Activated gamma-delta T cell treated with Interleukin-2 at 50 U/mL for 16 hours (primary cell): Measurements from ENCODE around the gene PLAGL2.
"Not testable (repeated sequence)": the region's sequence is repeated elsewhere in the genome, so short reads cannot be mapped to it uniquely, and the experiment has no call there.

Experiments used
- DNase-seq: peaks from one replicate; pipeline ENCODE4 v3.0.0-alpha.2; 2020

PLAGL2 gene

DNA sequence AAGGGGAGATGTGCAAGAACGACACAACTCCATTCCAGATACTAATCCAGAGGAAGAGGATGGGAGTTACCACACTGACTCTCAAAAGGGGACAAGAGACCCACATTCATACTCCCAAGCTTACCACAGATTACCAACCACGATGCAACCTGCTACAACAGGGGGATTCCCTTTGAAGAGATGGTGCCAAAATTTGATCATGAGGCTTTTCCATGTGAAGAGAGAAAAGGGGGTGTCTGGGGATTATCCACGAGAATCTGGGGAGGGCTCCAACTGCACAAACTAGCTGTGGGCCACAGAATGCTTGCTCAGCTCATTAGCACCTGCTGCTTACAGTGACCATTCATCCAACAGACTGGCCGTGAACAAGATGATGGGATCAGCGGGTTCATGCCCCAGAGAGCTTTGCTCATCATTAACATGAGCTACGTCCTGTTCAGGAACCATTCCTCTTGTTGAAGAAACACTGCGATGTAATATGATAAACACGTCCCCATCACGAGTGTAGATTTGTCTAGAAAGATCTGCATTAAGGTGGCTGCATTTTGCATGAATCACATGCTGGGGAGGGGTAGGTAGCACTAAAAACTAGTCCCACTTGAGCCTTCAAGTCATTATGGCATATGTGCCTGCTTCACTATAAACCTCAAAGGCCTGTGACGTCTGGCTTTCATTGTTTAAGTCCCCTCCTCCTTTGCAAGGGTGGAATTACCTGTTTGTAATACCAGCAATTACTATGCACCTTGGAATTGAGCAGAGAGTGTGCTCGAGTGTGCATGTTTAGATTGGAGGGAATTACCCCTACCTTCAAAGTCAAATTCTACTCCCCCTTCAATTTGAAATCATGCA is 4.0 kb downstream of the PLAGL2 start:
- no peak for DNase-seq

DNA sequence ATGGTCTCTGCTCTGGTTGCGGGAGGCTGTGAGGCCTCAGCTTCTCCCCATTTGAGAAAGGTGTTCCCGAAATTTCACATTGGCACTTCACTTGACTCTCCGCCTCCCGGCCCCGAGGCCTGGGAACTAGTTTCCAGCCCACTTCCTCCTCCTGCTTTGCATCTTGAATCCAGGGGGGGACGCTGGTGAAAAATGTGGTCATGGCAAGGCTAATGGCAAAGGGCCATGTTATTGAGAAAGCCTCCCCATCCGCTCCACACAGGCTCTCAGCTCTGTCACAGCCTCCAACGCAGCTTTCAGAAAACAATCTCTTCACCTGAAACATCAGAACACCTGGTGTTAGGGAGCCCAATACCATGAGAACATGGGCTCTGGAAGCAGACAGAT is 5.6 kb downstream of the PLAGL2 start:
- no peak for DNase-seq

DNA sequence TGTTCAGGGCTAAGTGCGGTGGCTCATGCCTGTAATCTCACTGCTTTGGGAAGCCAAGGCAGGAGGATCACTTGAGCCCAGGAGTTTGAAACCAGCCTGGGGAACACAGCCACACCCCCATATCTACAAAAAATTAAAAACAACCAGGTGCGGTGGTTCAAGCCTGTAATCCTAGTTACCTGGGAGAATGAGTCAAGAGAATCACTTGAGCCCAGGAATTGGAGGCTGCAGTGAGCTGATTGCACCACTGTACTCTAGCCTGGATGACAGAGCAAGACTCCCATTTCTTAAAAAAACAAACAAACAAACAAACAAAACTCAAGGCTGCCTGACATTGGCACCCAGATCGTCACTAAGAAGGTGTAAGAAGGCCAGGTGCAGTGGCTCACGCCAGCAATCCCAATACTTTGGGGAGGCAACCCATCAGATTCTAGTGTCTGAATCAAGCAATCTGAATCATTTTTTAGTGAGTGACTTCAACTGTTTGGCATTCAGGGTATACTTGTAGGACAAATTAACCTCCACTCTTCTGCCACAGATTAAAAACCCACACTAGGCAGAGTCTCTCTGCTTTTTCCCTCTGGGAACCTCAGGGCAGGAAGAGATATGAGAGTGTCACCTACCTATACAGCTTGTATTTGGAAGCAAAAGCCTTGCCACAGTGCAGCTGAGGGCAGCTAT is 6.1 kb downstream of the PLAGL2 start:
- no peak for DNase-seq

DNA sequence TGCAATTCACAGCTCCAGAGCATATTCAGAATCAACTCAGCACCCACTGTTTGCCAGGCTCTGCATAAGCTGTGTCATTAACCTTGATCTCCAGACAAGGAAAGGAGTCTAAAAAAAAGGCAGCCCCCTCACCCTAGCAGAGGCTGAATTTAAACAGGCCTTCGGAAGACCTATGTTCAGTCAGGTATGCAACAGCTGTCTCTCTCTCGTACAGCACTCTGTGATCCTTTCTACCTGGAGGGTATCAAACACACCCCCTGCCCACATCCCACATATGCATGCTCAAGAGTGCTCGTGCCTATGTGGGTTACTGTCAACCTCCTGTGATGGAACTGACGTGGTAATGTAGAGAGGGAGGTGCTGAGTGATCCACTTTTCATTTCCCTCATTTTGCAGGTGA is 8.5 kb downstream of the PLAGL2 start:
- DNase-seq = no peak

DNA sequence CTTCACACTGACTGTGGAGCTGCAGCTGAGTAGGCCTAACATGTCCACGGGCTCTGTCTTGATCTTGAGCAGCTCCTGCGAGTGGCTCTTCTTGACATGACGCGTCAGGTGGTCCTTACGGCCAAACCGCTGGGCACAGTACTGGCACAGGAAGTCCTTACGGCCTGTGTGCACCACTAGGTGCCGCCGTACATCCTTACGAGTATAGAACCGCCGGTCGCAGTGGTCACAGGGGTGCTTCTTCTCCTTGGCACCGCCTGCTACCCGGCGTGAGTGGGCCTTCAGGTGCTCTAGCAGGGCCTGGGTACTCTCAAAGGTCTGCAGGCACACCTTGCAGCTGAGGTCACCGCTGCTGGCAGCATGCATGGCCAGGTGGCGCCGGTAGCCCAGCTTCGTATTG is 10.4 kb downstream of the PLAGL2 start:
- DNase-seq = not testable (repeated sequence)

DNA sequence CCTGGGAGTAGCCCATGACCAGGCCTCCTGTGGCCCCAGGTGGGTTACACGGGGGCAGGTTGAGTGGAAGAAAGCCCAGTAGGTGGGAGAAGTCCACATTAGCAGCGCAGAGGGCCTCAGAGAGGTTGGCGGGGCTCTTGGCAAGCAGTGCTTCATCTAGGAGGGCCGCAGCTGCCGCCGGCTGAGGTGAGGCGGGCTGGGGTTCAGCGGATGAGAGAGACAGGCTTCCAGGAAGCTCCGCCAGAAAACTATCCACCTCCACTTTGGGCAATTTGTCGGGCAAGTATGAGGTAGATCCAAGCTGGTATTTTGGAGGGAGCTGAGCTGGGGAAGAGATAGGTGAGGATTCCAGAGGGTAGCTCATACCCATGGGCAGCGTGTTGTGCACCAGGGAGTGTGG is 10.9 kb downstream of the PLAGL2 start:
- not testable (repeated sequence) for DNase-seq

DNA sequence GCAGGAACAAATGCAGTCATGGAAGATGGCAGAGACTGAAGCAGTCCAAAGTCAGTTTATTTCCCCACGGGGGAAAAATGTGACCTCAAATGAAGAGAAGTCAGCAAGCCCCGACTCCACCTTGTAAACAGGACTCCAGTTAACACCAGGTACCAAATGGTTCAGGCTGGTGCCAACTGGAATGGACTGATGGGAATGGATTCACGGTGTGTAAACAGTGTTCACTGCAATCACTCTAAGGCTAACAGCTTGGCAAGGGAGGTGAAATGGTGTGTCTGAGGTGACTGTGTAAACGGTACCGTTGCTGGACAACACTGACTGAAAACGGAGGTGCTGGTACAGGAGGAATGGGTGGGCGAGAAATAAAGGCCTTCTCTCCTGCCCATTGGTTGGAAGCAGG is 12.0 kb downstream of the PLAGL2 start:
- no peak for DNase-seq

DNA sequence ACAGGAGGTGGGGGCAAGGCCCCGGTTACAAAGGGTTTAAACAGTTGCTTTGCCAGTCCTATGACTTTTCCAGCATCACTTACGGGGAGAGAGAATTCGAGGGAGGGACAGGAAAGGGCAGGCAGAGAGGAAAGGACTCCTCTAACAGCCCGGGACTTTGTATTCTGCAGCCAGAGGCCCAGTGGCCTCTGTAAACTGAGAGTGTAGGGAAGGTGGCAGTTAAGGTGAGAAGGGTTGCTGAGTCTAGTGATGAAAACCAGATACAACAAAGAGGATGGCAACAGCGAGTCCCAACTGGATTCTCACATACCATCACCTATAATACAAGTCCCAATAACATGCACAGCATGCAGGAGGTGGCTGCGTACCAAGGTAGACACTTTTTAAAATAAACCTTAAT is 13.5 kb downstream of the PLAGL2 start:
- no peak for DNase-seq

DNA sequence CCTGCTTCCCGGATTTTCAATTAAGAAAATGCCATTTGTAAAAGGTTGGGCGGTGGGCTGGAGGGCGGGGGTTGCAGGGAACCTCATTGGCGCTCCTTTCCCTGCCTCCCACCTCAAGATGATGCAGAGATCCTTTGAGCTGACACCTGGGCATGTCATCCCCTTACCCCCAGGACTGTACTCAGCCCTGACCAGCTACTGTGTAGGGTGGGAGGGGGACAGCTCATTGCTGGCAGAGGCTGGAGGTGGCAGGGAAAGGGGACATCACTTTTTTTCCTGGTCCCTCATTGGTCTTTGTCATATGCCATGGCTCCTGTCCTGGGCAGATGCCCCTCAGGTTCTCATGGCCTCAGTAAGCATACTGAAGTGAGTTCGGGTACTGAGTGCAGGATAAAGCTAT is 14.2 kb downstream of the PLAGL2 start:
- DNase-seq = not testable (repeated sequence)

DNA sequence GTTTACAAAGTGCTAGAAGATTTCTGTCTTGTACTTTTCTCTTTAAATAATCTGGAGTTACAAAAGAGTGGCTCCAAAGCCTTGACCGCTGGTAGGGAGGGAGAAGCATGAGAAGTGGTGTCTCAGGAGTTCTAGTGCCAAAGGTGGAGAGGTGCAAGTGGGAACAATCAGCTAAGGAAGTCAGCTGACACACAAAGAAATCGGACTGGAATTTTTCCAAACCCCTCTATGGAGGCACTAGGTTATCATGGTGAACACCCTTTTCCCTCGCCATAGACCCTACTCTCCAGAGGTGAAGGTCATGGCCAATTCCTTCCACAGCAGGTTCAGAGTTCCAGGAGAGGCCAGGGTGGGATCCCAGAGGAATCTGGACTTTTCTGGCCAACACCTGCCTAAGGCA is 14.8 kb downstream of the PLAGL2 start:
- DNase-seq = no peak

DNA sequence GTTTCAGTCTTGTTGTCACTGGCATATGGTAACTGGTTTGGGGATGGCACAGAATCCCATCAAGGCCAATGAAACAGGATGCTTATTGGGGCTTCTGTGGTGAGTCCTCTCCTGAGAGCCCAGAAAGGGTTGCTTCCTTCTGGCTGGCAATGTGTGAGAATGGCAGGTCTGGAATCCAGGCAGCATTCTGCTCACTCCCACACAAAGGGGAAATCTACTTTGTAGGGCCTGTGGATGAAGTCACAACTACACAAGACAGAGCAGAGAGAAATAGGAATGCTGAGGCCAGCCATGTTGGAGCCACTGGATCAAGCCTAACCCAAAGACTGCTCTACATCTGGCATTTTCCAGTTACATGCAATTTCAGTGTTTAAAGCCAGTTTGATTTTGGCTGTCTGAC is 15.7 kb downstream of the PLAGL2 start:
- no peak for DNase-seq

DNA sequence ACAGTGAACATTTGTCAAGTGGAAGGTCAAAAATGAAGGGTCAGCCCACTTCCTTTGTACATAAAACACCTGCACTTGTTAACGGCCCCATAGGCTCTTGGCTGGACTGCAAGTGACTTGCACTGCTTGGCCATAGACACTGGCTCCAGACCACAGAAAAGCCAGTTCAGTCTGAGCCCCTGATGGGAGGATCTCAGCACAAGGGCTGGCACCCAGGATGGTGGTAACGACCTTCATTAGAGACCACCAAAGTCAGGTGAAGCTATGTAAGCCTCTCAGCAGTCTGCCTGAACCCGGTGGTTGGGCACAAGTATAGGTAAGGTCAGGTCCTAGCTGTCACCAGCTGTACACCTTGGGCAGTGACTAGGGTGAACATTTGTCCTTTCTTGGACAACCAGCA is 16.1 kb downstream of the PLAGL2 start:
- no peak for DNase-seq

DNA sequence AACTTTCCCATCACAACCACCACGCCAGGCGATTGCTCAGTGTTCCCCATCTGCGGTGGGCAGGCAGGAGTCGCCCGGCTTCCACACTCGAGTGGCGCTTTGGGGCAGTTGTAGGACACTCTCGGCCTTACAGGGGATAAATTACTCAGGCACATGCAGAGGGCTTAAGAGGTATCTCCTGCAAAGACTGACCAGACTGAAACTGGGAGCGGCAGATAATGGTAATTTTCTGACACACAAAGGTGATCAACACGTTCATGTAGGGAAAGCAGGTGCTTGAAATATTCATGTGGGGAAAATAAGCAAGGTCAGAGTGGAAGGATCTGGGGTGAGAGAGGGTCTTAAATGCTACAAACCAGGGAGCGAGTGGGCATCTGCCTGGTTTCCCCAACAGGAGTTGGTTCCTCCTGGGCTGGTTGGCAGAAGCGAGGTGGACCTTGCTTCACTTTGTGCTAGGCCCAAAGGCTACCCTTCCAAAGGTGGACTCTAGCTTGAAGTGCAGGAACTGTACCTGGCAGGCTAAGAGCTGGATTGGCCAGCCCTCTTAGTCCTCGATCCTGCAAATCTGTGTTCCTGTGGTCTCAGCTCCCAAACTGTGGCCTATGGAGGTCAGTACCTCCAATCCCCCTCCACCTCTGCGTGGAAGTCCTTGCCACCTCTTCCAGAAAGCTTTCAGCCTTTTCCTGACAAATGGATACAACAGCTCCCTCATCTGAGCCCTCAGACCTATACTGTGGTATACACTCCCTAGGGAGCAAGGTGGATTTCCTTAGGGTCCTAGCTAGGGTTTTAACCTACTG is 16.7 kb downstream of the PLAGL2 start:
- DNase-seq = no peak

DNA sequence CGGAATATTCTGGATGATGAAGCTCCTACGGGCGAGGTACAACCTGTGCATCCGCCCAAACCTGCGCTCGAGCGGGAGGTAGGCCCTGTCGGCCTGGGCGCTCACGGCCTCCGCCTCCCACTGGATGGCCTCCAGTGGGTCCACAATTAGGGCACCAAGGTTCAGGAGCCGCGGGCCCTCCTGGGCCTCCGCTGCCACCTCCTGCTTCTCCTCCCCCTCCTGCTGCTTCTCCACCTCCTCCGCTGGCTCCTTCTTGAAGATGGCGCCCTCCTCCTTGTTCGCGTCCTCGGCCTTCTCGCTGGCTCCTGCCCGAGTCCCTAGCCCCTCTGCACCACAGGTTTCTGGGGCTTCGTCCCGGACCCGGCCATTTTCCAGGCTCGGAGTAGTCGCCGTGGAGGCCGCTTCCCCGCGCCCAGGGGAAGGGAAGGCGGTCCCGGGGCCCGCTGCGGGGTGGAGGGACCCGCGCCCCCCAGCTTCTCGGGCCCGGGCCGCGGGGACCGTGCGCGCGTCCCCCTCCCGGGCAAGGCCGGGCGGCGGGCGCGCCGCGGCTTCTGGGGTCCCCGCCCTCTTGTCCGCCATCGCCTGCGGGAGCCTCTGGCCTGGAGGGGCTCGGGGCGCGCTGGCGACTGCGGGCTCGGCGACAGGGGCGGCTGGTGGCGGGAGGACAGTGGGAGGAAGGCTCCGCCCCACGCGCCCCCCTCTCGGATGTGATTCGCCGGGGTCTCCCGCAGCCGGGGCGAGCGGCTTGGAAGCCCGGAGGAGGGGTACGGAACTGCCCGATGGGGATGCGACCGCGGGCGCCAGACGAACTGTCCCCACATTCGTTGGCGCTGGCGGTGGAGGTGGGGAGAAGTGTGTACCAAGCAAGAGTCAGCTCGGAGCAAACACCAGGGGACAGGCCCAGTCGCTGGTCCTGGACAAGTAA is 17.6 kb downstream of the PLAGL2 start:
- peak; percentile 38 for DNase-seq

DNA sequence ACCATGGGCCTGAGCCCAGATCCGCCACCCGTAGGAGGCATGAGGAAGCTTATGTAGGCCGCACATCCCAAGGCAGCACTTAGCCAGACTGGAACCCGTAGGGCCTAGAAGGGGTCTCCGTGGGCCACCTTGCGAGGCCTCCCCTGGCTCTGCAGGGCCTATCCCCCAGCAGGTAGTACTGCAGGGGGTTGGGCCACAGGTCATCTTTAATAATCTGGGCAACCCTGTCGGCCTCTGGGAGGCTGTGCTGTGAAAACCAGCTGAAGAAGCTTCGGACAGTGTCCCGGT is 18.5 kb downstream of the PLAGL2 start:
- DNase-seq = no peak

DNA sequence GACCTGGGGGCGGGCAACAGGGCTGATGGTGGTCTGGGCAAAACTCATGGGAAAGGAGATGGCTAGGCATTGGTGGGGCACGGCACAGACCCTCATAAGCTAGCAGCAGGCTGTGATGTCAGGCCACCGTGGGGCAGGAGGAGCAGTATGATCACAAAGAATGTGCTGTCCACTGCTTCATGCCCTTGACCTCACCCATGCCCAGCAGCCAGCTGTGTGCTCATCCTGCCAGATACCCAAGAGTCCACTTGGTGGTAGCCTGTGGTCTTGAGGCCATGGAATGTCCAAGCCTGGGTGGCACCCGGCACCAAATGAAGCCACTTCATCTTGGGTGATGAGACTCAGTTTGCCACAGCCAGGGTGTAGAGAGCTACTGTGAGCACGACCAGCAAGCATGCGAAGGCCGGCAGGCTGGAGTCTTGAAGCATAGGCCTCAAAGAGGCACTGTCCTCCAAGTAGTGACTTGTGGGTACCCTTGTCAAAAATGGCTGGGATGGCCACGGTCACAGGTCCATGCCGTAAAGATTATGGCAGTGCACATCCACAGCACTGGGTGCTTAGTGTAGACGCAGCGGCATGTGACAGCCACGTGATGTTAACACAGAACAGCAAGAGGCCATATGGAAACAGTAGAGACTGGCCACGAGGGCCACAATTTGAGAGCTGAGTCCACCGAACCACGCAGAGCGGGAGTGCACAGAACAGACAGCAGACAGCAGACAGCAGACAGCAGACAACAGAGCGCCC is 19.0 kb downstream of the PLAGL2 start:
- no peak for DNase-seq

DNA sequence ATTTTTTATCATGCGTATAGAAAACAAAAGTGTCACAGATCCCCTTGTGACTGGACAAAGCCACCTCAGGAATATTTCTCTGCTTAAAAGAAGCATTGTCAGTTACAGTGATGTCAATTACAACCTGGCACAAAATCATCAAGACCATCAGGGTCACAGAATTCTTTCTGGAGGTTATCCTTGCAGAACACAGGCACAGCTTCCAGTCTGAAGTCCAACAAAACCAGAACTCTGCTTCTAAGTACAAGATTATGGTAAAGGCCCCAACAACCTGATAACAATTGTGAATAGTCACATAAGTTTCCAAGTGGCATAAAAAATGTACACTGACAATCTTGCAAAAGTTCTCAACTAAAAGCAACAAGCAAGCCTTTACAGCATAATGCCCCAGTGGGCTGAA is 21.0 kb downstream of the PLAGL2 start:
- DNase-seq = no peak

DNA sequence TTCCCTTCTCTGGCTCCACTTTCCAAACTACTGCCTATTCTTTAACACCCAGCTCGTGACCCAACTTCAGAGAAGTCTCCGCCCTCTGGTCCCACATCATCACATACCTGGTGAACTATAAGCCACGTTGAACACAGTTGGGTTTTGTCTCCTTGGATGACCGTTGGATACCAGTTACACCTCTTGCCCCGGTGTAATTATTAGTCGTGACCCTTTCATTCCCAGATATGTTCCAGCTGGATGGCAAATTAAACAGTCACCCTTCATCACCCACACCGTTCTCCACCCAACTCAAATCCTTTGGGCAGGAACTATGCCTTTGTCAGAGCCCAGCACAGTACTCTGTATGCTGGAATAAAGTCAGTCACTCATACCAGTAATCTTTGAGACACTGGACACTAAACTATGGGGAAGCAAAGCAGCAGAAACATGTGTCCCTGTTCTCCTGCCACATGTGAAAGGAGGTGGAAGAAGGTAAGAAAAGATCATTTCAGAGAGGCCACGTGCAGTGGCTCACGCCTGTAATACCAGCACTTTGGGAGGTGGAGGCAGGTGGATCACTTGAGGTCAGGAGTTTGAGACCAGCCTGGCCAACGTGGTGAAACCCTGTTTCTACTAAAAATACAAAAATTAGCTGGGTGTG is 22.5 kb downstream of the PLAGL2 start:
- no peak for DNase-seq

DNA sequence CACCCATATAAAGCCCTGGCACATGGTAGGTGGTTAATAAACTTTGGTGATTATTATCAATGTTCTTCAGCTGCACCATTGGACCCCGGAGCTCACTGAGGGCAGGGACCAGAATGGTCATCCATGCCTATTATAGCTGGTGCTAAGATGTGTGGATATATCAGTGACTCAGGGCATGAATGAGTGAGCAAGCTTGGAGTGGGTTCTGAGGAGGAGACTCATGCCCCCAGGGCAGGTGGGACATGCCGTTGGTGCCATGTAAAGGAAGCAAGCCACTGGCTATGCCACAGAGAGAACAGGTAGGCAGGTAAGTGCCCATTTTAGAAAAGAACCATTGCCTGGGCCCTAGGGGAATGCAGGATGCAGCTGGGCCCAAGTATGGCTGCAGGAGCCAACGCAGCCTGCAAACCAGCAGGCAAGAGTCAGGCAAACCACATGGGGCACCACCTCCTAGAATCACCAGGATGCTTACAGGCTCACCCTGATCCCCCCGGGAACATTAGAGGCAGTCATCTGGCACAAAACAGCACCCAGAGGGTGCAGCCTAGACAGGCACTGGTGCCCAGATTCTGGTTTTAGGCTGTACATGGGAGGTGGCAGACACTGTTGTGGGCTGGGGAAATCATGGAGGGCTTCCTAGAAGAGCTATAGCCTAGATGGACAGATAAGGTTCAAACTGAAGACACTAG is 23.5 kb downstream of the PLAGL2 start:
- no peak for DNase-seq

DNA sequence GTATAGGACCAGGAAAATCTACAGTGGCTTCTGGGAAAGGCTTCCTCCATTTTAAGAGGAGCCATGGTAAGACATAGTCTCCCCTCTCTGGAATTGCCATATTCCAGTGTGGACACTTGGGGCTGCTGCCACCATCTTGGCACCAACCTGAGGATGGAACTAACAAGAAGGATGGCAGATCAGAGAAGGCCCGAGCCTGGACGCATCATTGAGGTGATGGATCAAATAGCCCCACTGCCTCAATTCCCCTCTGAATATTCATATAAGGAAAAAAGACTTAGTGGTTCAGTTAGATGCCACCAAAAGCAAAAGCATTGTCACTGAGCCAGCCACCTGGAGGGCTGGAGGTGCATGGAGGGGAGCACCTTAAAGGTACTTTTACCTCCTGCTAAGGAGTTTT is 25.9 kb downstream of the PLAGL2 start:
- DNase-seq = no peak

DNA sequence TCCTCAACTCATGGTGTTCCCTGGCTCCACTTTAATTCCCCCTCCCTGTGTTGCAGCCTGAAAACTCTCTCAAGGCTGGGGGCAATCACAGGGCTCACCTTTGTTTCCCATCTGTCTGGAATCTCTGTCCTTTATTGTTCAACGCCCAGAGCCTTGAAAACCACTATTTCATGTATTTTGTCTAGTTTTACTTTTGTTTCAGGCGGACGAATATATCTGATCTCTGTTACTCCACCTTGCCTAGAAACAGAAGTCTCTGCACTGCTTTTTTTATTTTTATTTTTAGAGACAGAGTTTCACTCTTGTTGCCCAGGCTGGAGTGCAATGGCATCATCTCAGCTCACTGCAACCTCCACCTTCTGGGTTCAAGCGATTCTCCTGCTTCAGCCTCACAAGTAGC is 27.6 kb downstream of the PLAGL2 start:
- no peak for DNase-seq
